HCT116 (cell line): ENCODE measurements around the gene LMBR1L. TPM values are rescaled to one million over a fixed set of nuclear protein-coding genes. Genes with fewer than 3 reads are reported as not detected.

Experiments used
- ATAC-seq: fragments of 200-7000 bp; cut with Tn5 transposase; 2 replicates; pipeline ENCODE4 v1.9.1; 2020; ENCODE audit warnings: mild to moderate bottlenecking, moderate library complexity
- BruUV-seq: library from RNA; stranded (reverse); fragments of 400-500 nt; replicated peaks from 2 replicates; lab custom pipeline; 2021; lab: Mats Ljungman, UMichigan
- CTCF ChIA-PET: fragments of 300-600 bp; sonication (Branson Sonifier 250); formaldehyde crosslinking; loops from one replicate; lab custom pipeline; 2021; ENCODE audit warnings: antibody characterized with exemption; lab: Charles Lee
- POLR2A ChIA-PET: fragments of 300-600, 350-600 bp; sonication (Branson Sonifier 250); formaldehyde crosslinking; loops from one replicate; lab custom pipeline; 2021; ENCODE audit warnings: antibody characterized with exemption; lab: Charles Lee
- RAD21 ChIA-PET, 2 experiments: fragments of 300-600 bp; sonication (Branson Sonifier 250); formaldehyde crosslinking; loops; one replicate each; lab custom pipeline; 2023; ENCODE audit warnings: low total read pairs in 2 of 2; ENCODE audit not compliant: uncharacterized antibody in 2 of 2, unreplicated experiment in 2 of 2, low non-redundant PET in 1 of 2; lab: Charles Lee
- DNase-seq: peaks from one replicate; pipeline ENCODE4 v3.0.0-alpha.2; 2010; ENCODE audit warnings: low read depth, low spot score
- H2AFZ ChIP-seq: fragments of 200-600 bp; shearing (Covaris generic), sonication (generic); 2 replicates; pipeline ENCODE4 v1.6.1; 2017; ENCODE audit warnings: low read depth, mixed run types, mixed read lengths, antibody characterized with exemption, low read length; ENCODE audit not compliant: poor library complexity, severe bottlenecking
- H3K27ac ChIP-seq: 2 replicates; pipeline ENCODE4 v1.5.1; 2012; ENCODE audit warnings: low read depth, low read length
- H3K27me3 ChIP-seq: fragments of 200-600 bp; sonication (generic); 2 replicates; pipeline ENCODE4 v1.6.1; 2016; ENCODE audit warnings: mixed run types, low read length, mixed read lengths; ENCODE audit not compliant: insufficient read depth
- H3K36me3 ChIP-seq, 2 experiments: fragments of 200-500 bp in 1 of 2; fragments of 200-600 bp in 1 of 2; sonication (Bioruptor generic) in 1 of 2; sonication (generic) in 1 of 2; 2 replicates each; pipeline versions ENCODE4 v1.5.1 to v1.6.1; 2014 to 2016; ENCODE audit warnings: low read length in 2 of 2, inconsistent platforms in 1 of 2, mixed read lengths in 1 of 2, mixed run types in 1 of 2; ENCODE audit not compliant: insufficient read depth in 2 of 2, control insufficient read depth in 1 of 2
- H3K4me1 ChIP-seq, 2 experiments: fragments of 200-600 bp in 1 of 2; sonication (generic) in 1 of 2; 2 replicates each; pipeline versions ENCODE4 v1.5.1 to v1.6.1; 2012 to 2017; ENCODE audit warnings: low read length in 2 of 2, inconsistent platforms in 1 of 2, mild to moderate bottlenecking in 1 of 2, mixed read lengths in 1 of 2, mixed run types in 1 of 2, moderate library complexity in 1 of 2; ENCODE audit not compliant: insufficient read depth in 2 of 2, control insufficient read depth in 1 of 2
- H3K4me2 ChIP-seq: fragments of 200-600 bp; sonication (generic); 2 replicates; pipeline ENCODE4 v1.6.1; 2017; ENCODE audit warnings: mixed run types, low read length, mixed read lengths
- H3K4me3 ChIP-seq, 2 experiments: fragments of 200-600 bp in 1 of 2; sonication (generic) in 1 of 2; replicated peaks in 1 of 2; 2 replicates each; pipeline ENCODE4 v1.5.1; 2011 to 2016; ENCODE audit warnings: low read length in 2 of 2, control low read depth in 1 of 2, low read depth in 1 of 2, mild to moderate bottlenecking in 1 of 2, mixed read lengths in 1 of 2, mixed run types in 1 of 2
- H3K79me2 ChIP-seq: fragments of 200-600 bp; sonication (generic); 2 replicates; pipeline ENCODE4 v1.6.1; 2017; ENCODE audit warnings: mild to moderate bottlenecking, mixed run types, low read length, moderate library complexity, mixed read lengths; ENCODE audit not compliant: insufficient read depth
- H3K9ac ChIP-seq: fragments of 200-600 bp; sonication (generic); 2 replicates; pipeline ENCODE4 v1.6.1; 2016; ENCODE audit warnings: low read length, mixed read lengths
- H3K9me2 ChIP-seq: fragments of 200-600 bp; sonication (generic), shearing (Covaris generic); 2 replicates; pipeline ENCODE4 v1.6.1; 2017; ENCODE audit warnings: mixed run types, mild to moderate bottlenecking, moderate library complexity; ENCODE audit not compliant: insufficient read depth
- H3K9me3 ChIP-seq, 2 experiments: fragments of 200-500 bp in 1 of 2; fragments of 200-600 bp in 1 of 2; sonication (Bioruptor generic) in 1 of 2; sonication (generic) in 1 of 2; 2 replicates each; pipeline ENCODE4 v1.6.1; 2014 to 2017; ENCODE audit warnings: low read length in 2 of 2, mixed read lengths in 2 of 2, inconsistent platforms in 1 of 2, low read depth in 1 of 2, mild to moderate bottlenecking in 1 of 2, mixed run types in 1 of 2, moderate library complexity in 1 of 2; ENCODE audit not compliant: control insufficient read depth in 1 of 2, insufficient read depth in 1 of 2
- H4K20me1 ChIP-seq: fragments of 200-600 bp; sonication (generic), shearing (Covaris generic); 2 replicates; pipeline ENCODE4 v1.6.1; 2017; ENCODE audit warnings: mixed run types, mild to moderate bottlenecking, moderate library complexity; ENCODE audit not compliant: insufficient read depth
- CBX3 ChIP-seq: IDR thresholded peaks from 2 replicates; pipeline ENCODE4 v1.6.1; 2012; ENCODE audit warnings: low read depth
- CEBPB ChIP-seq: IDR thresholded peaks from 2 replicates; pipeline ENCODE4 v1.6.1; 2012; ENCODE audit warnings: low read depth
- EGR1 ChIP-seq: IDR thresholded peaks from 2 replicates; pipeline ENCODE4 v1.6.1; 2012; ENCODE audit warnings: low read depth
- ELF1 ChIP-seq: IDR thresholded peaks from 2 replicates; pipeline ENCODE4 v1.6.1; 2012; ENCODE audit warnings: low read depth, borderline replicate concordance
- FOSL1 ChIP-seq: IDR thresholded peaks from 2 replicates; pipeline ENCODE4 v1.6.1; 2012; ENCODE audit warnings: low read depth
- POLR2A ChIP-seq: IDR thresholded peaks from 2 replicates; pipeline ENCODE4 v1.7.0; 2011; ENCODE audit warnings: borderline replicate concordance; ENCODE audit not compliant: insufficient read depth, insufficient read length; ENCODE audit errors: extremely low read depth
- POLR2AphosphoS5 ChIP-seq: IDR thresholded peaks from 2 replicates; pipeline ENCODE4 v1.6.1; 2011; ENCODE audit warnings: mild to moderate bottlenecking, low read depth, low read length, moderate library complexity
- SP1 ChIP-seq: IDR thresholded peaks from 2 replicates; pipeline ENCODE4 v1.6.1; 2012; ENCODE audit warnings: low read depth
- TCF7L2 ChIP-seq: IDR thresholded peaks from 2 replicates; pipeline ENCODE4 v1.7.0; 2011; ENCODE audit warnings: borderline replicate concordance, inconsistent platforms; ENCODE audit not compliant: insufficient read depth, insufficient read length; ENCODE audit errors: extremely low read depth
- YY1 ChIP-seq: IDR thresholded peaks from 2 replicates; pipeline ENCODE4 v1.6.1; 2011; ENCODE audit warnings: low read length, low read depth, moderate library complexity, mild to moderate bottlenecking; ENCODE audit not compliant: insufficient replicate concordance; ENCODE audit errors: extremely low read depth
- ZFX ChIP-seq: fragments of 450-650 bp; IDR thresholded peaks from 2 replicates; pipeline ENCODE4 v1.6.1; 2017
- ZNF274 ChIP-seq: fragments of 200-500 bp; sonication (Bioruptor generic); IDR thresholded peaks from 2 replicates; pipeline ENCODE4 v1.6.1; 2014; ENCODE audit warnings: mild to moderate bottlenecking, low read depth, low read length, inconsistent platforms
- intact Hi-C: fragments of 100-400 bp; cut with micrococcal nuclease; formaldehyde crosslinking; loops from 2 replicates; pipeline ENCODE4 v1.10.0; 2022
- total RNA-seq: library from RNA; stranded (reverse); gene quantifications from one replicate; pipeline ENCODE4 v1.2.1, GENCODE V29; 2021; ENCODE audit not compliant: unreplicated experiment
- TF ChIP-seq, protein P1 (sequence below): IDR thresholded peaks from 2 replicates; pipeline ENCODE4 v1.6.1; 2011; ENCODE audit warnings: mild to moderate bottlenecking, low read length, moderate library complexity; ENCODE audit not compliant: insufficient replicate concordance; ENCODE audit errors: extremely low read depth
- TF ChIP-seq, protein P2 (sequence below): IDR thresholded peaks from 2 replicates; pipeline ENCODE4 v1.6.1; 2012; ENCODE audit warnings: low read depth
- TF ChIP-seq, protein P3 (sequence below), 3 experiments: fragments of 200-600 bp in 1 of 3; sonication (generic) in 1 of 3; IDR thresholded peaks in 2 of 3; conservative IDR thresholded peaks in 1 of 3; 2 replicates each; pipeline ENCODE4 v1.5.1; 2012 to 2017; ENCODE audit warnings: low read depth in 2 of 3, low read length in 2 of 3, antibody characterized with exemption in 1 of 3, borderline replicate concordance in 1 of 3, control low read depth in 1 of 3, mild to moderate bottlenecking in 1 of 3, mixed read lengths in 1 of 3, mixed run types in 1 of 3, moderate library complexity in 1 of 3; ENCODE audit not compliant: insufficient read depth in 1 of 3

LMBR1L gene
- total RNA-seq, 1 experiment from 2014 or later: 44.4 TPM

DNA sequence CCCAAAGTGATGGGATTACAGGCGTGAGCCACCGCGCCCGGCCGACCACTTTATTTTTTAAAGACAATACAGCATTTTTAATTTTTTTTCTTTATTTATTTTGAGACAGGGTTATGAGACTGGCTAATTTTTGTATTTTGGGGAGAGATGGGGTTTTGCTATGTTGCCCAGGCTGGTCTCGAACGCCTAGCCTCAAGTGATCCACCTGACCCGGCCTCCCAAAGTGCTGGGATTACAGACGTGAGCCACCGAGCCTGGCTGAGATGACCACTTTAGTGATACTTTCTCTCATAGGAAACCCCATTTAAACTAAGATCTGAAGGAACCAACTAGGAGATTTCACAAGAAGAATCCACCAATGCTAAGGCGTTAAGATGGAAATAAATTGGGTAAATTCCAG, 39.7 kb downstream of the LMBR1L start (continued):
- TF ChIP-seq POLR2AphosphoS5: no peak
- no peak for TF ChIP-seq CEBPB
- no peak for TF ChIP-seq EGR1

DNA sequence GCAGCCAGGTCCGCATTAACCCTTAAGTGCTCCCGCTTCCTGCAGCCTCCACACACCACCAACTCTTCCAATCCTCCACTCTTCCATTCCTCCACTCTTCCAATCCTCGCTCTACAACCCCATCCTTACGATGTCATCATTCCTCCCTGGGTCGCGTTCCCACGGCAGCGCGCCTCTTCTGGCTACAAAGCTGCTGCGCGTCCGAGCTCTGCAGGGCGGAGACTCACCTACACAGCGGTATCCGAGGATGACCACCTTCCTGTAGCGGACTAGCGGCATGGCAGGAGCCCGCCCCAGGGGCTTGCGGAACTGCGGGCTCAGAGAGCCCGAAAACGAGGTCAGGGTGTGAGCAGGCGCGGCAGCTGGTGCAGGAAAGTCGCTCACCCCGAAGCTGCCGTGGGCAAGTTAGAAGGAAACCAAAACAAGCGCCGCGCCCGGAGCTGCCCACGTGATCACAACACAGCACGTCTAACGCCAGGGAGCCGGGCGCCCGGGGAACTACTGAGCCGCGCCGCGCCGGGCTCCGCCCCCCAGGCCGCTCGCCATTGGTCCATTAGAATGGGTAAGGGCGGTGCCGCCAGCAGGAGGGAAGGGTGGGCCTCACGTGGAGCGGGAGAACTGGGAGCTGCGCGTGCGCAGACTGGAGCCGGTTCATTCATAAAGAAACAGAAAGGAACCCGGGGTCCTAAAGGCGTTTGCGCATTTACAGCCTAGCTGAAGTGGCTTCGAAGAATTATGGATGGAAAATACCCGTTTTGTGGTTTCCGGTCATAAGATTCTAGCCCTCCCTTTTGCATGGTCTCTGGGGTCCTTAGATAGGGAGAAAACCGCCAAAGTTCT, 40.9 kb downstream of the LMBR1L start, which contains the start of gene RHEBL1:
Gene RHEBL1, minus strand, starts transcription at position 473 of the 840 bp plus-strand sequence. Its CDS starts 194 bp downstream, at position 279.
- Histone ChIP-seq H3K27me3 (no peaks in the 10 kb centered on the region), H2AFZ (peak within 1 kb of the TSS; percentile 86), H3K4me1 (peaks cover 5 to 15% of the 10 kb centered on the region in 2 experiments), H3K4me3 (peak within 1 kb of the TSS; percentile 70 to 71), H4K20me1 (no peaks in the 10 kb centered on the region), H3K36me3 (no peaks in the 10 kb centered on the region), H3K9me3 (no peaks in the 10 kb centered on the region), H3K79me2 (no peaks in the 10 kb centered on the region), H3K9me2 (no peaks in the 10 kb centered on the region), H3K9ac (peak within 1 kb of the TSS; percentile 65), H3K27ac (peak within 1 kb of the TSS; percentile 70), H3K4me2 (peak within 1 kb of the TSS; percentile 85)
- ChIA-PET POLR2A (interaction anchor here (0.6 to 1.5 kb wide), 7 partner anchors 11 to 476 kb away, joined by 3 to 17 read pairs (median 5); partner anchors contain the start of genes LMBR1L and TUBA1B), CTCF (interaction anchor here (0.6 to 1.7 kb wide), 19 partner anchors 10 to 289 kb away, joined by 3 to 34 read pairs (median 4); partner anchors contain the start of genes DHH, LMBR1L and TUBA1B), RAD21 (interaction anchor here (1.0 to 2.1 kb wide), 2 partner anchors 18 kb away, joined by 3 to 6 read pairs; no protein-coding TSS in a partner anchor)
- intact Hi-C loops: no loop called here
- DNase-seq (peak; percentile 90), ATAC-seq (peak; percentile 99)
- no TSS peak for BruUV-seq
- TF ChIP-seq FOSL1 (no peak), ZNF274 (no peak), EGR1 (no peak), TCF7L2 (peak; percentile 92), ELF1 (no peak), CEBPB (no peak), CBX3 (no peak; the same call in 1 of the 2 replicates), YY1 (peak; percentile 3), POLR2A (no peak), ZFX (no peak), SP1 (peak; percentile 57; the same call in 1 of the 2 replicates)
- TF ChIP-seq, protein P1, sequence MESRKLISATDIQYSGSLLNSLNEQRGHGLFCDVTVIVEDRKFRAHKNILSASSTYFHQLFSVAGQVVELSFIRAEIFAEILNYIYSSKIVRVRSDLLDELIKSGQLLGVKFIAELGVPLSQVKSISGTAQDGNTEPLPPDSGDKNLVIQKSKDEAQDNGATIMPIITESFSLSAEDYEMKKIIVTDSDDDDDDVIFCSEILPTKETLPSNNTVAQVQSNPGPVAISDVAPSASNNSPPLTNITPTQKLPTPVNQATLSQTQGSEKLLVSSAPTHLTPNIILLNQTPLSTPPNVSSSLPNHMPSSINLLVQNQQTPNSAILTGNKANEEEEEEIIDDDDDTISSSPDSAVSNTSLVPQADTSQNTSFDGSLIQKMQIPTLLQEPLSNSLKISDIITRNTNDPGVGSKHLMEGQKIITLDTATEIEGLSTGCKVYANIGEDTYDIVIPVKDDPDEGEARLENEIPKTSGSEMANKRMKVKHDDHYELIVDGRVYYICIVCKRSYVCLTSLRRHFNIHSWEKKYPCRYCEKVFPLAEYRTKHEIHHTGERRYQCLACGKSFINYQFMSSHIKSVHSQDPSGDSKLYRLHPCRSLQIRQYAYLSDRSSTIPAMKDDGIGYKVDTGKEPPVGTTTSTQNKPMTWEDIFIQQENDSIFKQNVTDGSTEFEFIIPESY: no peak
- TF ChIP-seq, protein P2, sequence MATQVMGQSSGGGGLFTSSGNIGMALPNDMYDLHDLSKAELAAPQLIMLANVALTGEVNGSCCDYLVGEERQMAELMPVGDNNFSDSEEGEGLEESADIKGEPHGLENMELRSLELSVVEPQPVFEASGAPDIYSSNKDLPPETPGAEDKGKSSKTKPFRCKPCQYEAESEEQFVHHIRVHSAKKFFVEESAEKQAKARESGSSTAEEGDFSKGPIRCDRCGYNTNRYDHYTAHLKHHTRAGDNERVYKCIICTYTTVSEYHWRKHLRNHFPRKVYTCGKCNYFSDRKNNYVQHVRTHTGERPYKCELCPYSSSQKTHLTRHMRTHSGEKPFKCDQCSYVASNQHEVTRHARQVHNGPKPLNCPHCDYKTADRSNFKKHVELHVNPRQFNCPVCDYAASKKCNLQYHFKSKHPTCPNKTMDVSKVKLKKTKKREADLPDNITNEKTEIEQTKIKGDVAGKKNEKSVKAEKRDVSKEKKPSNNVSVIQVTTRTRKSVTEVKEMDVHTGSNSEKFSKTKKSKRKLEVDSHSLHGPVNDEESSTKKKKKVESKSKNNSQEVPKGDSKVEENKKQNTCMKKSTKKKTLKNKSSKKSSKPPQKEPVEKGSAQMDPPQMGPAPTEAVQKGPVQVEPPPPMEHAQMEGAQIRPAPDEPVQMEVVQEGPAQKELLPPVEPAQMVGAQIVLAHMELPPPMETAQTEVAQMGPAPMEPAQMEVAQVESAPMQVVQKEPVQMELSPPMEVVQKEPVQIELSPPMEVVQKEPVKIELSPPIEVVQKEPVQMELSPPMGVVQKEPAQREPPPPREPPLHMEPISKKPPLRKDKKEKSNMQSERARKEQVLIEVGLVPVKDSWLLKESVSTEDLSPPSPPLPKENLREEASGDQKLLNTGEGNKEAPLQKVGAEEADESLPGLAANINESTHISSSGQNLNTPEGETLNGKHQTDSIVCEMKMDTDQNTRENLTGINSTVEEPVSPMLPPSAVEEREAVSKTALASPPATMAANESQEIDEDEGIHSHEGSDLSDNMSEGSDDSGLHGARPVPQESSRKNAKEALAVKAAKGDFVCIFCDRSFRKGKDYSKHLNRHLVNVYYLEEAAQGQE: no peak
- TF ChIP-seq, protein P3, sequence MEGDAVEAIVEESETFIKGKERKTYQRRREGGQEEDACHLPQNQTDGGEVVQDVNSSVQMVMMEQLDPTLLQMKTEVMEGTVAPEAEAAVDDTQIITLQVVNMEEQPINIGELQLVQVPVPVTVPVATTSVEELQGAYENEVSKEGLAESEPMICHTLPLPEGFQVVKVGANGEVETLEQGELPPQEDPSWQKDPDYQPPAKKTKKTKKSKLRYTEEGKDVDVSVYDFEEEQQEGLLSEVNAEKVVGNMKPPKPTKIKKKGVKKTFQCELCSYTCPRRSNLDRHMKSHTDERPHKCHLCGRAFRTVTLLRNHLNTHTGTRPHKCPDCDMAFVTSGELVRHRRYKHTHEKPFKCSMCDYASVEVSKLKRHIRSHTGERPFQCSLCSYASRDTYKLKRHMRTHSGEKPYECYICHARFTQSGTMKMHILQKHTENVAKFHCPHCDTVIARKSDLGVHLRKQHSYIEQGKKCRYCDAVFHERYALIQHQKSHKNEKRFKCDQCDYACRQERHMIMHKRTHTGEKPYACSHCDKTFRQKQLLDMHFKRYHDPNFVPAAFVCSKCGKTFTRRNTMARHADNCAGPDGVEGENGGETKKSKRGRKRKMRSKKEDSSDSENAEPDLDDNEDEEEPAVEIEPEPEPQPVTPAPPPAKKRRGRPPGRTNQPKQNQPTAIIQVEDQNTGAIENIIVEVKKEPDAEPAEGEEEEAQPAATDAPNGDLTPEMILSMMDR (IDR thresholded peaks at IDR 0.05 in 2 of 3, conservative IDR thresholded peaks at IDR 0.05 in 1 of 3; ENCODE audit: borderline replicate concordance in 1 of 3, insufficient read depth in 1 of 3, low read depth in 2 of 3, low read length in 2 of 3): peak in 2 of 3 experiments; percentile 10 to 25; a peak in 1 of 6 replicates
